Amygdala (tissue), 56 donors: ENCODE data around the gene RHBDD3.

ENCODE experiments used
- DNase-seq, 56 donors: peaks; one replicate each; lab custom pipeline; 2025; lab: John Stamatoyannopoulos, UW

Gene RHBDD3

GRCh38 chr22:29270475-29271271 is 2.9 kb upstream of the RHBDD3 start:
- DNase-seq: peak in 1 of 56 donors; percentile 26

GRCh38 chr22:29269731-29270474 is 2.1 kb upstream of the RHBDD3 start:
- no peak for DNase-seq

GRCh38 chr22:29269230-29269604 is 1.4 kb upstream of the RHBDD3 start:
- DNase-seq: no peak

- peak in 37 of 56 donors; percentile 33 to 82 (median 62) for DNase-seq
Observed at GRCh38 chr22:29268511-29269229, 889 bp upstream of the RHBDD3 start.

GRCh38 chr22:29267462-29267857 is 321 bp downstream of the RHBDD3 start:
- DNase-seq: no peak

- no peak for DNase-seq
Observed at GRCh38 chr22:29266564-29267461, 968 bp downstream of the RHBDD3 start.

- no peak for DNase-seq
Observed at GRCh38 chr22:29265929-29266328, 1.9 kb downstream of the RHBDD3 start.

- DNase-seq: no peak
Observed at GRCh38 chr22:29265305-29265704, 2.5 kb downstream of the RHBDD3 start.

- DNase-seq: no peak
Observed at GRCh38 chr22:29263791-29264276, 3.9 kb downstream of the RHBDD3 start.

- peak in 1 of 56 donors; percentile 16 for DNase-seq
Observed at GRCh38 chr22:29260601-29261315, 7.0 kb downstream of the RHBDD3 start.

GRCh38 chr22:29260031-29260560 is 7.7 kb downstream of the RHBDD3 start:
- DNase-seq: no peak

GRCh38 chr22:29259253-29259899 is 8.4 kb downstream of the RHBDD3 start:
- no peak for DNase-seq

GRCh38 chr22:29258407-29259252 is 9.2 kb downstream of the RHBDD3 start:
- DNase-seq: no peak

GRCh38 chr22:29257751-29258181 is 10.0 kb downstream of the RHBDD3 start:
- no peak for DNase-seq

- no peak for DNase-seq
Observed at GRCh38 chr22:29256606-29257325, 11.0 kb downstream of the RHBDD3 start.

GRCh38 chr22:29255064-29255621 is 12.6 kb downstream of the RHBDD3 start:
- DNase-seq: no peak

GRCh38 chr22:29254286-29254660 is 13.5 kb downstream of the RHBDD3 start:
- no peak for DNase-seq
